Activated T-cell treated with anti-CD3 and anti-CD28 coated beads, Interleukin-2, amount 50 U/mL, for 48 hours (primary cell): ENCODE results near the gene ASCL2.

ENCODE experiments used
- DNase-seq, 2 experiments: peaks; one replicate each; pipeline ENCODE4 v3.0.0-alpha.2; 2020

Gene ASCL2, protein sequence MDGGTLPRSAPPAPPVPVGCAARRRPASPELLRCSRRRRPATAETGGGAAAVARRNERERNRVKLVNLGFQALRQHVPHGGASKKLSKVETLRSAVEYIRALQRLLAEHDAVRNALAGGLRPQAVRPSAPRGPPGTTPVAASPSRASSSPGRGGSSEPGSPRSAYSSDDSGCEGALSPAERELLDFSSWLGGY

DNA sequence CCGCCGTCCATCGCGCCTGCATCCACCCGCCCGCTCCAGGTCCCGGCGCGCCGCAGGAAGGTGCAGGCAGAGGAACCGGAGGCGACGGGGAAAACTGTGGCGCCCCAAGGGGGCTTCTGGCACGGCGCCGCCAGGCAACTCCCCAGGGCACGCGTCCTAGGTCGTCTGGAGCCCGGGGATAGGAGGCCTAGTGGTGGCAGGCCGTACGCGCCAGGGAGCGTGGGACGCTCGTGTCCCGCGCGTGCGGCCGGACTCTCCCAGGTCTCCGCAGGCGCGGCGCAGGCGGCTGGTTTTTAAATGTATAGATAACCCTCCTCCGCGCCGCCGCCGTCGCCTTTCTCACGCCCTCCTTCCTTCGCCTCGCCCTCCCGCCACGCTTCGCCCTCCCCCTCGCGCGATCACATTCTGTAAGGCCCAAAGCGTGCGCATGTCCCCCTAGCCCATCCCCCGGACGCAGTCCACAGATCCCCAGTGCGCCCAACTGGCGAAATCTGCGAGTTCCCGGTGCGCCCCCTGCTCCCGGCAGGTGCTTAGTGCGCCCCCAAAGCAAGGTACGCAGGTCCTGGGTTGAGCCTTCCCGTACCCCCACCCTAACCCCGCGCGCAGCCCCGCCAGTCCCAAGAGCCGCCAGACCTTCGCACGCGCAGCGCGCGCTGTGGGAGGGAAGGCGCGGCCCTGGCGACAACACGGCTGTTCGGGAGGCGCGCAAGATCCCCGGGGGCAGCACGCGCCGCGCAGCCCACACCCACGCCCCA is at the start of gene ASCL2:
ASCL2 (minus strand) TSS at position 267 of the 755 bp plus-strand sequence; CDS start at position 11, 256 bp downstream.
- DNase-seq, result peak; percentile 34 to 40

DNA sequence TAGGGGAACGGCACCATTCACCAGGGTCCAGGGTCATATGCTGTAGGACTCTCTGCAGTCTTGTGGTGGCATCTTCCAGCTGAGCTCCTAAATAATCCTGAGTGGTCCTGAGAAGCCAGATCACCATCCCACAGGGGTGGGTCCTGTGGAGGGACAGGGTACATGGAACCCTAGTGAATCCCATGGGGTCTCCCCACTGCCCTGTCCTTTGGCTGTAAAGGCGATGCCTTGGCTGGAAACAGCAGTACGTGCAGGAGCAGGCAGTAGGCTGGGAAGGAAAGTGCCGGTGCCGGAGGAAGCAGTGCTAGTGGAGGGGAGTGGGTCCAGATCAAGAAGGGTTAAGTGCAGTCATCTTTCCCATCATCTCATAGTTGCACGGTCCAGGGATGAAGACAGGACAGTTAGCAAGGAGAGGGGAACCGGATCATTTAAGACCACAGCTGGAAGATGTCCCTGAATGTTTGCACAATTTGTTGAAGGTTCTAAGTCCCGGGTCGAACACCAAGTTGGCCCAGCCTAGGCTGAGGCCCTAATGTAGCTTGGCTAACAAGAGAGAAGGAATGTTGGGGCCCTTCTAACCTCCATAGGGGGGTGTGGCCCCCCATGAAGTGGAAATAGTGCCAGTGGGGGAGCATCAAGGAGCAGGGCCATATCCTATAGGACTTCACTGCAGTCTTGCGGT is 49.5 kb upstream of the ASCL2 start:
- DNase-seq, result no peak

DNA sequence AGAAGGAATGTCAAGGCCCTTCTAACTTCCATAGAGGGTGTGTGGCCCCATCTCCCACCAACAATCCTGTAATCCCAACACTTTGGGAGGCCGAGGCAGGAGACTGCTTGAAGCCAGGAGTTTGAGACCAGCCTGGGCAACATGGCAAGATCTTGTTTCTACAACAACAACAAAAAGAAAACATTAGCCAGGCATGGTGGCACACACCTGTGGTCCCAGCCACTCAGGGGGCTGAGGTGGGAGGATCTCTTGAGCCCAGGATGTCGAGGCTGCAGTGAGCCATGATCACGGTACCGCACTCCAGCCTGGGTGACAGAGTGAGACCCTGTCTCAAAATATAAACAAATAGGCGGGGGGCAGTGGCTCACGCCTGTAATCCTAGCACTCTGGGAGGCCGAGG is 48.3 kb upstream of the ASCL2 start:
- DNase-seq, result no peak

DNA sequence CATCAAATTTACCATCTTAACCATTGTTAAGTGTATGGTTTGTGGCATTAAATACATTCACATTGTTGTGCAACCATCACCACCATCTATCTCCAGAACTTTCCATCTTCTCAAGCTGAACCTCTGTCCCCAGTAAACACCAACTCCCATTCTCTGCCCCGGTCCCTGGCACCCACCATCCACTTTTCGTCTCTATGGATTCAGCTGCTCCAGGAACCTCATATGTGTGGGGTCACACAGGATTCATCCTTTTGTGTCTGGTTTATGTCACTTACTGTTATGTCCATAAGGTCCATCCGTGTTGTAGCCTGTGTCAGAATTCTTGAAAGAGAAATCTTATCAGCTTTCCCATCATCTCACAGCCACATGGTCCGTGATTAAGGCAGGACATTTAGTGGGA is 47.7 kb upstream of the ASCL2 start:
- DNase-seq, result no peak

DNA sequence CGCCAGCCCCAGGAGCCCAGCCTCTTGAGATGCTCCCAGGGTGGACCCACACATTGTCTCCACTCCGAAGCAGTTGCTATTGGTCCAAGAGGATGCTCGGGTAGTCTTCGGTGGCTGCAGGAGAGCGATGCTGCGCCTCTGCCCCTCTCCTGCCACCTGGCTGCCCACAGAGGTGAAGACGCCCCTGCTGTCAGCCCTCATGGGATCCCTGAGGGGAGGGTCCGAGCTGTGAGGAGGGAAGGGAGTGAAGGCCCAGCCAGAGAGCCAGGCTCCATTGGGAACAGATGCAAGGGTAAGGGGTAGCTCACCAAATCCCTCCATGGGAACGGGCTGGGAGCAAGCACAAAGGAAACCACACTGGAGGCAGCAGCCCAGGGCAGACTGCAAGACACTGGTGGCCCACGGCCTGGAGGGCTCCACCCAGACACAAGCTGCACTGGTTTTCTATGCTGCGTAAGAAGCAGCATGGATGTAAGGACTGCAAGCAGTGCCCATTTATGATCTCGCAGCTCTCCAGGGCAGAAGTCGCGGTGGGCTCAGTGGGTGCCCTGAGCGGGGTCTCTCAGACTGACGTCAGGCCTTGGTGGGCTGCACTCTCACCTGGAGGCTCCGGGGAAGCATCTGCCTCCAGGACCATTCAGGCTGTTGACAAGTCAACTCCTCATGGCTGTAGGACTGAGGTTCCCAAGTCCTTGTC is 47.1 kb upstream of the ASCL2 start:
- DNase-seq, result no peak

DNA sequence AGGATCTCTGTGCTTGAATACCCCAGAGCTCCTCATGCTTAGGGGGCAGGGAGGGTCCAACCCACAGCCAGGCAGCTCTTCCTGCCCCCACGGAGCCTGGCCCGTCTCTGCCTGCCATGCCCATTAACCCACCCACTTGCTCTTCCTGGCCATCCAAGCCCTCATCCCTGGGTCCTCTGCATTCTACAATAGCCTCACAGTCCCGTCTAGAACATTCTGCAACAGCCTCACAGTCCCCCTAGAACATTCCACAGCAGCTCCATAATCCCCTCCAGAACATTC is 46.5 kb upstream of the ASCL2 start:
- DNase-seq, result no peak

DNA sequence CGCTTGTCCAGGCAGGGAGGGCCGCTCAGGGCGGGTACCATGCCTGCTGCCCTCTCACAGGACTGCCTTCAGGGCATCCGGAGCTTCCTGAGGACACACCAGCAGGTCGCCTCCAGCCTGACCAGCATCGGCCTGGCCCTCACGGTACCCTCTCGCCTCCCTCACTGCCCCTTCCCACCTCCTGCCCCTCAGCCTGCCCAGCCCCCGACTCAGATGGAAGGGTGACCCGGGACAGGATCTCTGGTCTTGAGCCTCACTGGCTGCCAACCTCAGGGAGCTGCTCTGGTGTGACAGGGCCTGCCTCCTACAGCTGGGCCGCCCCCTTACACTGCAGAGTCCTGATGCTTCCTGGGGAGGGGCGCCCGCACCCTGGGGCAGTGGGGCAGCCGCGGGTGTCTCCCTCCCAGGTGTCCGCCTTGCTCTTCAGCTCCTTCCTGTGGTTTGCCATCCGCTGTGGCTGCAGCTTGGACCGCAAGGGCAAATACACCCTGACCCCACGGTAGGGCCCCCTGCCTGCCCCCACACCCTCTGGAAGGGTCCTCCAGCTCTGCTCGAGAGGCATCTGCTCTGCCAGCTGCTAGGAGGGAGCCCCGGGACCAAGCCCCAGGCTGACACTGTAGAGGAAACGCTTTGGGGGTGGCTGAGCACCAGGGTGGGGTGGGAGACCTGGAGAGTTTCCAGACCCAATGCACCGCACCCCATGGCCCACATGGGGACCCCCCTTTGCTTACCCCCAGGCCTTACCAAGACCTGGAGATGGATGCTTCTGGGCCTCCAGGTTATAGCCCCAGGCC is 46.0 kb upstream of the ASCL2 start:
- no peak for DNase-seq

DNA sequence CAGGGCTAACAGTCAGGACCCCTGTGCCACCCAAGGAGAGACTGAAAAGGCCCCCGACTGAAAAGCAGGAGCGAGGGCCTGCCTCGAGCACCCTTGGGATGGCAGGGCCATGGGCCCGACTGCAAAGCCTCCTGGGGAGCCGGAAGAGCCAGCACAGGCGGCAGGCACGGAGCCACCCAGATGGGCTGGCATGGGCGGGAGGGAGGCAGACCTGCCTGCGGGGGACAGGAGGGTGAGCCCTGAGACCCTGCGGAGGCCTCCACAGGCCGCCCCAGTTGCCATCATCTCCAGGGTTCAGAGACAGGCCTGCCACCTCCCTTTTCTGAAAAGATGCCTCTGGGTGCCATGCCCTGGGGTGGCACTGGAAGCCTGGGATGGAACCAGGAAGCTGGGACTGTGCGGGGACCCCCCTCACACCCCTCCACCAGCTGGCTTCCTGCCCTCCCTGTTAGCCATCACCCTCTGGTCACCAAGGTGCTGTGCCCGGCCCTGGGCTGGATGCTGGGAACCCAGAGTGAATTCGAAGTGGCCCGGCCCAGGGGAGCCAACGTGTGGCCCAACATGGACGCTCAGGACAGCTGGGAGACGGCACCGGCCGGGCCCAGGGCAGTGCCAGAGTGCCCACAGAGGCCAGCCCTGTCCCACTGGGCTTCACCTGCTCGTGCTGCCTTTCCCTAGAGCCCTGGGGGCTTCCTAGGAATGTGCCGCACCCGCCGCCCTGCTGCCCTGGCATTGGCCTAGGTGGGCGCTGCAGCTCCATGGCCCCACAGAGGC is 45.2 kb upstream of the ASCL2 start:
- DNase-seq, result no peak

DNA sequence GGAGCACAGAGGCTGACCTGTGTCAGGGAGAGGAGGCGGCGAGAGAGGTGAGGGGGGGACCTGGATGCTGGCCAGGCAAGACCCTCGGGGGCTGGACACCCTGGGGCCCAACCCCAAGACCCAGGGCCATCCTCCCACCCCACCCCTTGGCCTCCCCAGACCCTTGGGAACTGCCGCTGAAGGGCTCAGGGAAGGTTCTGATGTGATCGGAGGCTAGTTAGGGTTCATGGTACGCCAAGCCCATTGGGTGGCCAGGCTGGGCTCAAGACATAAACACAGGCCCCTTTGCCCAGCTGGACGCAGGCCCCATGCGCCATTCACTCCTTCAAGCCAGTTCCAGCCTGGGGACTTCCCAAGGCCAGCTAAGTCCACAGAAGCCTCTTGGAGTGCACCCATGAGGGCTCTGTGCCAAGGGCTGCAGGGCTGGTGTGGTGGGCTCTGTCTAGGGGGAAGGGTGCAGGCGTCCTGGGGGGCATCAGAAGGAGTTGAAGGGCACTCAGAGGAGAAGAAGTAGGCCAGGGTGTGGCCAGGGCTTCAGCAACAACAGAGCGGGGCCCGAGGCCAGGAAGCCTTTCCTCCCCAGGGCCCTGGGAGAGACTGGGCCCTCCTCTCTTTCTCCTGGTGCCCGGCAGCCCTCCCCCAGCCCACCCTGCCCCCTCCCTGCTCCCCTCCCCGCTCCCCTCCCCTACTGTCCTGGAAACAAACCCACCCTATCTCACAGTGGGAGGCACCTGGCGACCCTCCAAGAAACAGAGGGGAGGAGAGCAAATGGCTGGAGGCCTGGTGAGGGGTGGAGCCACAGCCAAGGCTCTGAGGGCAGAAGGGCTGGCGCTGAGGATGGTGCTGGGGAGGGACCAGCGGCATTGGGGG is 44.4 kb upstream of the ASCL2 start:
- no peak for DNase-seq

DNA sequence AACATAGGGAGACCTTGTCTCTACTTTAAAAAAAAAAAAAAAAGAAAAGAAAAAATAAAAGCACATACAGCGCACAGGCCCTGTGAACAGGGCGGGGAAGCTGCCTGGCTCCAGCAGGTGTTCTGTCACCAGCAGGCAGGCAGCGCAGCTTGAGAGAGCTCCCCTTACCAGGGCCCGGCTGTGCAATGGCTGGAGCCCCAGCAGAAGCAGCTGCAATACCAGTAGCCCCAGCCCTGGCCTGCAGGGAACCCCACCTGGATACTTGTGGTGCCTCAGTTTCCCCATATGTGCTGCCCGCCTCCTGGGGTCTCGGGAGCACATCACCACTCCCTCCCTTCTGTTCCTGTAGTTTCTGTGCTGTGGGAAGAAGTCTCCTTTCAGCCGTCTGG is 43.7 kb upstream of the ASCL2 start:
- DNase-seq, result no peak

DNA sequence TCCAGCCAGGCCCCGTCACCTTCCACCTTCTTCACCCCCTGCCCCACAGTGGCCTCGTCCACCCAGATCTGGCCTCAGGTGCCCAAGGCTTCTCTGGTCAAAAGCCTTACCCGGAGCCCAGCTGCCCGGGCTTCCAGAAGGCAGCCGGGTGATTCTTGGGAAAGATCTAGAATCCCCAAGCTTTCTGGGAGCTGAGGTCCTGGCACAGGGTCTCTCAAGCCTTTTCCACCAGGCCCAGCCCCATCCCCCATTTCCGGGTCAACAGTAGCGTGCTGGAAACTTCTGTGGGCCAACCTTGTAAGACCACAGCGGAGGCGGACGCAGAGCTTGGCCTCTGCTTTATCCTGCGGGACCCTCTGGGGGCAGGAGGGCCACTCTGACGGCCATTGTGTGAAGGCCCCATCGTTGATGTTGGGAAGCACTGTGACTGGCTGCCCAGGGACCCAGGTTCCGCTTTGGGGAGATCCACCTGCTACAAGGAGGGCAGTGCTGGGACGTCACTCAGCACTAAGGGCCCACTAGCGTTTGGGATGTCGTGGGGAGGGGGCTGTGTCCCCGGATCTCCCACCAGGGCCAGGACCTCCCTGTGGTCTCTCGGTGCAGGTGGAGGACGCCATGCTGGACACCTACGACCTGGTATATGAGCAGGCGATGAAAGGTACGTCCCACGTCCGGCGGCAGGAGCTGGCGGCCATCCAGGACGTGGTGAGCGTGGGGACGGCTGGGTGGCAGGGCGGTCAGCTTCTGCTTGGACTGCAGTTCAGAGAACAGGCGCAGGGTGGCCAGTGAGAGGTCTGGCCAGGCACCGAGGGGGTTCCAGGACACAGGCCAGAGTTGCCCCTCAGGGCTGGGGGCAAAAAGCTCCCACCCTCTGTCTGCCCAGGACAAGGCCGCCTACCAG is 42.9 kb upstream of the ASCL2 start:
- no peak for DNase-seq

DNA sequence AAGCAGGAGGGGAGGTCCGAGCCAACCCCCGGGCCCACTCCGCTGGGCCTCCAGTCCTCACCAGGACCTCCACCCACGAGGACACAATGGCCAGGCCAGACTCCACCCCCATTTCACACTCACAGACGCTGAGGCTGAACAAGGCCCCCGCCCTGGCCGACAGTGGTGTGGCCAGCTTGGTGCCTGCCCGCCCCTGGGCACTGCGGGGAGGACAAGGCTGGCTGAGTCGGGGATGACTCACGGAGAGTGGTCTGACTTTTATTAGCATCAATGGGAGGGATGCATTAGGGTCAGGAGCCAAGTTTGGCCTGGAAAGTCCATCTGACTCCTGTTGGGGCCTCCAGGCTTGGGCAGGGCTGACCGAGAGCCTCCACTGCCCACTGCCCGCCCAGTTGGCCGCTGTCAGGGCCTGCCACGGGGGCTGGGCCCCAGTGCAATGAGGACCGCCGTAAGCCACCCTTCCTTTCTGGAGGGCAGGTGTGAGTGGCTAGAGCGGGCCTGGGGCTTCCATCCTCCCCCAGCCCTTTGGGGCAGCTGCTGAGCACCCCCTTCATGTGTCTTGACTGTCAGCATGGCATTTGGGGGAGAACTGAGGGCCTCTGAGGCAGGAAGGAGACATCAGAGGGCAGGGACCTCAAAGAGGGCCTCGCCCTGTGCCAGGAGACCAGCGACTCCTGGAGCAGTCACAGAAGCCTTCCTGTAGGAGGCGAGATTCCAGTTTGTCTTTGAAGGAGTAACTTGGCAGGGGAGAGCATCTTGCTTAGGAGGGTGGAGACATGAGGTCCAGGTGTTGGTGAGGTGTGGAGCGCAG is 42.0 kb upstream of the ASCL2 start:
- no peak for DNase-seq

DNA sequence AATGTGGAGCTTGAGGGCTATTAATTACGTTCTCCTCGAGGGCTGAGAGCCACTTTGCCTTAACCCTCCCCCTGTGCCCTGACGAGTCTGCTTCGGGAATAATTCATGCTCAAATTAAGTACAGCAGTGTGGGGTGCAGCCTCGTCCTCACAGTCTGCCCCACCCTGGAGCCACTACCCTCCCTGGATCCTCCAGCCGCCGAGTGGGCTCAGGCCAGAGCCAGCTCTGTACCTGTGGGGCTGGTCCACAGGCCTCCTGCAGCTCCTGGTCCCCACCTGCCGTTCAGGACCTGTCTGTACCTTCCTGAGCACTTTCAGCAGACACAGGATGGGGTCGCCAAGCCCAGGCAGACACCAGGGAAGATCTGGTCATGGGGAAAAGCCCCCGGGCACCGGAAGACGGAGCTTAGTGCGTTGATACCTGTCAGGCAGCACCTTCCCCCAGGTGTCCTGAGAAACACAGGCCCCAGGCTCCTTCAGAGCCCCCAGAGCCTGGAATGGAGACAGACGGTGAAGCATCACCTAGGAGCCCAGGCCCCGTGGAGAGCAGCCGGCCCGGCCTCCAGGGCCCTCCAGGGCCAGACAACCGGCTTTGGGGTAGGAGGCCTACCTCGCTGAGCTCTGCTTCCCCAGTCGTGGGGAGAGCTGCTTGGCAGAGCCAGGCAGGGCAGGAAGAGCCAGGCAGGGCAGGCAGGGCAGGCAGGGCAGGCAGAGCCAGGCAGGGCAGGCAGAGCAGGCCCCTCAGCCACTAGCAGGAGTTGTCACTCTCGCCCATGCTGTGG is 41.2 kb upstream of the ASCL2 start:
- no peak for DNase-seq

DNA sequence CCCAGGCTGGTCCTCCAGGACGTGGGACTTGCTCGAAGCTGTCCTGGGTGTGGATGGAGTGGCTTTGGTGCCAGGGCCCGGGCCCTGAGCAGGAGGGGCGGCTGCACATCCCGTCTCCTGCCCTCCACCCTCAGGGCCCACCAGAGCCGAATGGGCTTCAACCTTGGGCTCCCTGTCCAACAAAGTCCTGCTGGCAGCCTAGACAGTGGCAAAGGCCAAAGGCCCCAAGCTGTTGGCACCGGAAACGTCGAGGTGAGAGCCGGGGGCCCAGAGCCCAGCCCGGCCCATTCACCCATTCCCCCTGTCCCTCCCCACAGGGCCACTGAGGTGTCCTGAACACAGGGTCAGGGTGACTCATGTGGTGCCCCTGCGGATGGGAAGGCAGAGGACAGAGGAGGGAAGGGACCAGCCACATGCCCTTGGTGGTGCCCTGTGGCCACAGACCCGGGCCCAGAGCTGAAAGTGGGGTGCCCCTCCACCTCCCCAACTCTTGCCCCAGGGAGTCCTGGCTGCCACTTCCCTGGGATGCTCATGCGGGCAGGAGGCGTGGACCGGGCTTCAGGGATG is 40.5 kb upstream of the ASCL2 start:
- no peak for DNase-seq

DNA sequence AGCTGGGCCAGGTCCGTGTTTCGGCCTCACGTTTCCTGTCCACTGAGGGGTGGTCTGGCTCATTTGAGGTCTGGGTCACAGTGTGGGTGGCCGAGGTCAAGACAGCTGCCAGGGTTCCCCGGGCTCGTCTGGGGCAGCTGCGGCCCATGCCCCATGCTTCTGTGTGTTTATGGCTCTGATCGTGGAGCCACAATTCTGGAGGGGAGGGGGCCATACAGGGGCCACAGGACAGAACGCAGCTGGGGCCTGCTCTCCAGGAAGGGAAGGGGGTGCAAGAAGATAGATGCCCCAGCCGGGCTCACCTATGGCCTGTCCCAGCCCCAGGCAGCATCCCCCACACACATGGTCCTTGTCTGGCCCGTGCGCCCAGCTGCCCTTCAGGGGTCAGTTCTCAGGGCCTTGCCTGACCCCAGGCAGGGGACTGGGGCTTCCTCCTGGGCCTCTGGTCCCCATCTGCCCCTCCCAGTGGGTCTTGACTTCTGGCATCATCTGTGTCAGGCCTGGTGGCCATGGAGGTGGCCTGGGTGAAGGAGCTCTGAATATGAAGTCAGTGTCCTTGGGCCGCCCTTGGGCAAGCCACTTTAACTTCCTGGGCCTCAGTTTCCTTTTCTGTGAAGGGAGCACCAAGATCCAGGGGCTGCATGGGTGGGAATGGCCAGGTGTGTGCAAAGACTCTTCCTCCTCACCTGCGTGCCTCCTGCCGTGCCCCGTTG is 39.8 kb upstream of the ASCL2 start:
- no peak for DNase-seq

DNA sequence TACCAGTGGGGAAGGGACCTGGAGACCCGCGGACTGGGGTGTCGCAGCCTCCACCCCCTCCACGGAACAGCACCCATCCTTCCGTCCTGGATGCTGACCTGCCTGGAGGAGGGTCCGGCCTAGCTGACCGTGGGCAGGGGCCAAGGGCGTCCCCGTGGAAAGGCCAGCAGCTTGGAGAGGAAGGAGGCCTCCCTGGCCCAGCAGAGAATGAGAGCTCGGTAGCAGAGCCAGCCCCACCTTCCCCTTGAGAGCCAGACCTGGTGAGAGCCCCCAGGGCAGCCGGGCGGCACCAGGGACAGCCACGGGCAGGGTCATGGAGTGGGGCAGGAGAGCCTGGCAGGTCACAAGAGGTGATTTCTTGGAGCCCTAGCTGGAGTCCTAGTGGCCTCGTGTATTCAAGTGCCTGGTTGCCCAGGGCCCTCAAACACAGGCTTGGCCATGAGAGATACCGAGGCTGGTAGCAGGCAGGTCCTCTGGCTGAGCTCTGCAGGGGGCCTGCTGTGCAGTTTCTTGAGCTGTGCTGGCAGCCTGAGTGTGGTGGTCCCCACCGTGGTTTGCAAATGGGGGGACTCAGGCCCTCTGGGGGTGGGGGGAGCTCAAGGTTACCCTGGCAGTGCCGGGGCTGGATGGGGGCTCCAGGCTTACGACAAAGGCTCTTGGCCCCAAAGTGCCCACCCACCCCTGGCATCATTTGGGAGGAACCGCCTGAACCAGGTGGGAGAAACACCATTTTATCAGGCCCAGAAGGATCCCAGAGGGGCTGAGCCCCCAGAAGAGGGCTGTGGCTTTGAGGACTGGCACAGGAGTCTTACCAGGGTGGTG is 39.1 kb upstream of the ASCL2 start:
- DNase-seq, result no peak
